GM12878 (cell line): ENCODE measurements around the gene SYNPO. TPM values are rescaled to one million over a fixed set of nuclear protein-coding genes. Genes with fewer than 3 reads are reported as not detected.

ENCODE experiments used
- ATAC-seq: fragments of 200-7000 bp; cut with Tn5 transposase; 3 replicates; pipeline ENCODE4 v1.9.1; 2020; ENCODE audit warnings: mild to moderate bottlenecking, moderate library complexity
- BruUV-seq: library from RNA; stranded (reverse); fragments of 400-500 nt; replicated peaks from 2 replicates; lab custom pipeline; 2021; lab: Mats Ljungman, UMichigan
- CTCF ChIA-PET: fragments of 300-600 bp; sonication (Branson Sonifier 250); formaldehyde crosslinking; extraction: SDS; loops from one replicate; lab custom pipeline; 2021; ENCODE audit warnings: inconsistent platforms; lab: Yijun Ruan, JAX
- POLR2A ChIA-PET: fragments of 350-600 bp; formaldehyde crosslinking; extraction: SDS; loops from one replicate; lab custom pipeline; 2021; ENCODE audit warnings: inconsistent platforms; lab: Charles Lee
- RAD21 ChIA-PET: fragments of 300-600 bp; sonication (Branson Sonifier 250); formaldehyde crosslinking; loops from one replicate; lab custom pipeline; 2023; ENCODE audit warnings: antibody characterized with exemption; ENCODE audit not compliant: unreplicated experiment; lab: Charles Lee
- SMC1A ChIA-PET: fragments of 300-600 bp; sonication (Branson Sonifier 250); formaldehyde crosslinking; loops from one replicate; lab custom pipeline; 2023; ENCODE audit not compliant: unreplicated experiment, uncharacterized antibody; lab: Charles Lee
- DNase-seq: peaks from one replicate; pipeline ENCODE4 v3.0.0-alpha.2; 2011; ENCODE audit warnings: low read depth, low spot score
- FAIRE-seq: peaks from 3 replicates; lab custom pipeline; 2011; peaks lifted over from hg19 to GRCh38; lab: Jason Lieb, UNC
- H2AFZ ChIP-seq: 2 replicates; pipeline ENCODE4 v1.6.0; 2011; ENCODE audit warnings: low read depth, low read length, control low read depth; ENCODE audit not compliant: control insufficient read depth
- H3K27ac ChIP-seq: 2 replicates; pipeline ENCODE4 v1.5.1; 2011; ENCODE audit warnings: control low read depth; ENCODE audit not compliant: control insufficient read depth, insufficient read depth
- H3K27me3 ChIP-seq, 2 experiments: replicated peaks in 1 of 2; 2 replicates each; pipeline versions ENCODE4 v1.6.0 to v1.6.1; 2011; ENCODE audit warnings: low read length in 1 of 2; ENCODE audit not compliant: control insufficient read depth in 2 of 2, insufficient read depth in 2 of 2
- H3K36me3 ChIP-seq, 2 experiments: 2 replicates each; pipeline ENCODE4 v1.5.1; 2011; ENCODE audit warnings: low read length in 1 of 2; ENCODE audit not compliant: control insufficient read depth in 2 of 2, insufficient read depth in 2 of 2
- H3K4me1 ChIP-seq: 2 replicates; pipeline ENCODE4 v1.6.1; 2011; ENCODE audit warnings: mild to moderate bottlenecking, low read length, moderate library complexity, mixed read lengths; ENCODE audit not compliant: control insufficient read depth, insufficient read depth
- H3K4me2 ChIP-seq: 2 replicates; pipeline ENCODE4 v1.6.0; 2011; ENCODE audit warnings: control low read depth; ENCODE audit not compliant: control insufficient read depth, insufficient read depth
- H3K4me3 ChIP-seq: fragments of 200-600 bp; sonication (generic); 2 replicates; pipeline ENCODE4 v1.5.1; 2016
- H3K79me2 ChIP-seq: 2 replicates; pipeline ENCODE4 v1.6.0; 2011; ENCODE audit warnings: low read length; ENCODE audit not compliant: control insufficient read depth, insufficient read depth
- H3K9ac ChIP-seq: 2 replicates; pipeline ENCODE4 v1.8.0; 2011; ENCODE audit warnings: low read length, control low read depth, mixed read lengths; ENCODE audit not compliant: control insufficient read depth, insufficient read depth
- H3K9me3 ChIP-seq: replicated peaks from 3 replicates; pipeline ENCODE4 v1.5.1; 2011; ENCODE audit warnings: mild to moderate bottlenecking, low read length; ENCODE audit not compliant: control insufficient read depth, insufficient read depth
- H4K20me1 ChIP-seq: 2 replicates; pipeline ENCODE4 v1.6.0; 2011; ENCODE audit not compliant: control insufficient read depth, insufficient read depth
- EGR1 ChIP-seq, 2 experiments: IDR thresholded peaks; 1 replicate in 1 of 2; 2 replicates in 1 of 2; pipeline ENCODE4 v1.6.1; 2011 to 2012; ENCODE audit warnings: low read depth in 2 of 2, low read length in 2 of 2, borderline replicate concordance in 1 of 2, mild to moderate bottlenecking in 1 of 2, moderate library complexity in 1 of 2
- ETV6 ChIP-seq, 2 experiments: fragments of 450-650 bp in 1 of 2; IDR thresholded peaks in 1 of 2; conservative IDR thresholded peaks in 1 of 2; 2 replicates each; pipeline ENCODE4 v1.6.1; 2014; ENCODE audit warnings: antibody characterized with exemption in 1 of 2, borderline replicate concordance in 1 of 2, low read depth in 1 of 2, mild to moderate bottlenecking in 1 of 2, moderate library complexity in 1 of 2
- FOXM1 ChIP-seq: IDR thresholded peaks from 2 replicates; pipeline ENCODE4 v1.6.1; 2012; ENCODE audit warnings: low read depth, mild to moderate bottlenecking, inconsistent platforms, low read length, moderate library complexity
- MXI1 ChIP-seq: fragments of 150-350 bp; IDR thresholded peaks from 2 replicates; pipeline ENCODE4 v1.6.1; 2011; ENCODE audit warnings: low read depth, mild to moderate bottlenecking, inconsistent platforms, low read length, improper control_type of control experiment
- MYC ChIP-seq: IDR thresholded peaks from 2 replicates; pipeline ENCODE4 v1.6.1; 2011; ENCODE audit warnings: mild to moderate bottlenecking, low read length, moderate library complexity, inconsistent platforms; ENCODE audit not compliant: insufficient read depth, insufficient replicate concordance, insufficient read length, severe bottlenecking
- NFIC ChIP-seq: IDR thresholded peaks from 2 replicates; pipeline ENCODE4 v1.6.1; 2012; ENCODE audit warnings: low read depth, mild to moderate bottlenecking, inconsistent platforms, low read length, moderate library complexity
- NR2F1 ChIP-seq: fragments of 450-650 bp; conservative IDR thresholded peaks from 2 replicates; pipeline ENCODE4 v1.6.1; 2017; ENCODE audit warnings: mild to moderate bottlenecking
- POLR2A ChIP-seq: IDR thresholded peaks from 2 replicates; pipeline ENCODE4 v1.6.1; 2011; ENCODE audit warnings: low read depth, mild to moderate bottlenecking, low read length
- SIX5 ChIP-seq: IDR thresholded peaks from 2 replicates; pipeline ENCODE4 v1.6.1; 2011; ENCODE audit warnings: mild to moderate bottlenecking, low read depth, low read length, moderate library complexity; ENCODE audit not compliant: severe bottlenecking
- TCF3 ChIP-seq: IDR thresholded peaks from 2 replicates; pipeline ENCODE4 v1.6.1; 2012; ENCODE audit warnings: low read depth, mild to moderate bottlenecking, low read length, borderline replicate concordance; ENCODE audit not compliant: insufficient read depth
- WGBS: methylation state at CpG from one replicate; pipeline ENCODE4 v1.1.6; 2016; ENCODE audit warnings: low lambda C conversion rate; ENCODE audit not compliant: insufficient replicate concordance, insufficient coverage; ENCODE audit errors: missing lambda C conversion rate; 5-methylcytosine and 5-hydroxymethylcytosine counted together
- in situ Hi-C: fragments of 300-500 bp; cut with MboI; formaldehyde crosslinking; loops from 9 replicates; pipeline ENCODE4 v1.14.3; 2018; ENCODE audit warnings: mixed read lengths
- intact Hi-C: fragments of 100-400 bp; cut with micrococcal nuclease; formaldehyde crosslinking; loops from one replicate; pipeline ENCODE4 v1.14.2; 2022; ENCODE audit not compliant: unreplicated experiment
- polyA plus RNA-seq, 11 experiments: library from polyadenylated mRNA; depleted of rRNA in 4 of 11; unstranded in 6 of 11; stranded (reverse) in 5 of 11; fragments of >200 nt; fragmentation: Nextera tagmentation in 4 of 11; fragmentation: Illumina TruSeq in 1 of 11; extraction: Ambion mirVana in 4 of 11; extraction: Trizol in 1 of 11; gene quantifications; 1 replicate in 1 of 11; 2 replicates in 10 of 11; pipeline versions ENCODE4 v1.2.1 to v1.2.3, GENCODE V29; 2011 to 2016; ENCODE audit warnings: inconsistent platforms in 2 of 11, missing spikeins in 2 of 11, low read depth in 1 of 11
- total RNA-seq, 4 experiments: library from RNA; depleted of rRNA in 3 of 4; stranded (reverse); fragments of >200 nt in 3 of 4; fragmentation: Illumina TruSeq in 1 of 4; extraction: Trizol in 1 of 4; gene quantifications; 2 replicates each; pipeline versions ENCODE4 v1.2.1 to v1.2.3, GENCODE V29; 2013 to 2021
- TF ChIP-seq, protein P1 (sequence below): IDR thresholded peaks from 2 replicates; pipeline ENCODE4 v1.6.1; 2011; ENCODE audit warnings: borderline replicate concordance, low read depth, mild to moderate bottlenecking, moderate library complexity, mixed read lengths, low read length; ENCODE audit not compliant: insufficient read depth; ENCODE audit errors: extremely low read length

Gene SYNPO
- total and polyA plus RNA-seq, 10 of the 15 experiments (the other 5 are each of a cell fraction or from before 2014, with no cell fraction given) = 0.77 to 21.0 (median 3.9) TPM

DNA sequence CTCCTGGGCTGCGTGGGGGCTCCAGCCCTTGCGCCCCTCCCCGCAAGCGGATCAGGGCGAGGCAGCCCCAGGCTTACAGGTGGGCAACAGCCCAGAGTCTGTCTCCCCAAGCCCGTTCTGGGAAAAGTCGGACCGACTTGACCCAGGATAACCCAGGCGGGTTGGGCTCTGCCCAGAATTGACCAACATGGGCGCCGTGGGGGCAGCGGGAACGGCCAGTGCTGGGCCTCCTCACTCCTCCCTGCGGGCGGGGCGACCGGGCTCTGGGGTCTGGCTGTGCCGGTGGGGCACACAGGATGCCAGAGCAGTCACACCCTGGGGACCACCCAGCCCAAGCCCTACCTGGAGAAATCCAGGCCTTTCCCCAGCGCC is 15.3 kb upstream of the SYNPO start:
- FAIRE-seq (no peak), DNase-seq (no peak), ATAC-seq (peak; percentile 22)
- Histone ChIP-seq H2AFZ (no peak overlapping the region), H3K9me3 (no peaks in the 10 kb centered on the region), H3K4me2 (peak overlapping the region; percentile 73), H3K9ac (peak overlapping the region; percentile 58), H3K36me3 (no peaks in the 10 kb centered on the region), H3K27me3 (no peaks in the 10 kb centered on the region), H3K4me1 (peaks cover 40% of the 10 kb centered on the region), H4K20me1 (no peaks in the 10 kb centered on the region), H3K79me2 (peaks cover 35% of the 10 kb centered on the region), H3K27ac (peak overlapping the region; percentile 59), H3K4me3 (peak overlapping the region; percentile 91)
- ChIA-PET POLR2A (interaction anchor here (1.0 to 2.7 kb wide), 6 partner anchors 15 to 212 kb away, joined by 3 to 25 read pairs (median 4); partner anchors contain the start of genes CD74 and RBM22), SMC1A (interaction anchor here (1.5 kb wide), 1 partner anchor 40 kb away, joined by 8 read pairs; no protein-coding TSS in a partner anchor), CTCF (interaction anchor here (1.1 to 3.2 kb wide), 3 partner anchors 28 to 175 kb away, joined by 3 to 17 read pairs (median 15); no protein-coding TSS in a partner anchor), RAD21 (interaction anchor here (1.7 to 2.3 kb wide), 5 partner anchors 19 to 75 kb away, joined by 6 to 17 read pairs (median 9); partner anchors contain the start of gene RBM22)
- no TSS peak for BruUV-seq
- TF ChIP-seq EGR1 (IDR thresholded peaks at IDR 0.05; ENCODE audit: borderline replicate concordance in 1 of 2, low read depth in 2 of 2, low read length in 2 of 2) (no peak), NR2F1 (0 out of 2 replicates have a peak, but pooled peaks have one; percentile 13), POLR2A (0 out of 2 replicates have a peak, but pooled peaks have one; percentile 13), FOXM1 (no peak), MXI1 (no peak), ETV6 (conservative IDR thresholded peaks at IDR 0.05 in 1 of 2, IDR thresholded peaks at IDR 0.05 in 1 of 2; ENCODE audit: borderline replicate concordance in 1 of 2, low read depth in 1 of 2) (no peak), TCF3 (no peak), NFIC (no peak), SIX5 (no peak), MYC (no peak)
- TF ChIP-seq, protein P1, sequence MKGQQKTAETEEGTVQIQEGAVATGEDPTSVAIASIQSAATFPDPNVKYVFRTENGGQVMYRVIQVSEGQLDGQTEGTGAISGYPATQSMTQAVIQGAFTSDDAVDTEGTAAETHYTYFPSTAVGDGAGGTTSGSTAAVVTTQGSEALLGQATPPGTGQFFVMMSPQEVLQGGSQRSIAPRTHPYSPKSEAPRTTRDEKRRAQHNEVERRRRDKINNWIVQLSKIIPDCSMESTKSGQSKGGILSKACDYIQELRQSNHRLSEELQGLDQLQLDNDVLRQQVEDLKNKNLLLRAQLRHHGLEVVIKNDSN = no peak
- WGBS = 7% methylated on average over 16 of the region's 19 CpGs
- intact Hi-C loops (loop anchor here (10.0 kb wide), 1 partner anchor 170 kb away; no protein-coding TSS in a partner anchor), in situ Hi-C loops (no loop called here)
